ENCODE data around the gene RASIP1.

- TF ChIP-seq POLR2AphosphoS5 (IDR thresholded peaks at IDR 0.05), result peak; percentile 82 to 92 (median 87)
- TF ChIP-seq, protein P1, sequence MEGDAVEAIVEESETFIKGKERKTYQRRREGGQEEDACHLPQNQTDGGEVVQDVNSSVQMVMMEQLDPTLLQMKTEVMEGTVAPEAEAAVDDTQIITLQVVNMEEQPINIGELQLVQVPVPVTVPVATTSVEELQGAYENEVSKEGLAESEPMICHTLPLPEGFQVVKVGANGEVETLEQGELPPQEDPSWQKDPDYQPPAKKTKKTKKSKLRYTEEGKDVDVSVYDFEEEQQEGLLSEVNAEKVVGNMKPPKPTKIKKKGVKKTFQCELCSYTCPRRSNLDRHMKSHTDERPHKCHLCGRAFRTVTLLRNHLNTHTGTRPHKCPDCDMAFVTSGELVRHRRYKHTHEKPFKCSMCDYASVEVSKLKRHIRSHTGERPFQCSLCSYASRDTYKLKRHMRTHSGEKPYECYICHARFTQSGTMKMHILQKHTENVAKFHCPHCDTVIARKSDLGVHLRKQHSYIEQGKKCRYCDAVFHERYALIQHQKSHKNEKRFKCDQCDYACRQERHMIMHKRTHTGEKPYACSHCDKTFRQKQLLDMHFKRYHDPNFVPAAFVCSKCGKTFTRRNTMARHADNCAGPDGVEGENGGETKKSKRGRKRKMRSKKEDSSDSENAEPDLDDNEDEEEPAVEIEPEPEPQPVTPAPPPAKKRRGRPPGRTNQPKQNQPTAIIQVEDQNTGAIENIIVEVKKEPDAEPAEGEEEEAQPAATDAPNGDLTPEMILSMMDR (IDR thresholded peaks at IDR 0.05 in 8 of 11, conservative IDR thresholded peaks at IDR 0.05 in 3 of 11), result no peak
- TF ChIP-seq POLR2A (IDR thresholded peaks at IDR 0.05), result peak in 1 of 3 donors; percentile 61
Observed at GRCh38 chr19:48740164-48740972, at the start of gene RASIP1.

Data from spleen (tissue), 7 donors.